Spinal cord (tissue), 10 donors: ENCODE measurements around the gene MYT1. TPM values are rescaled to one million over a fixed set of nuclear protein-coding genes. Genes with fewer than 3 reads are reported as not detected.
"Not testable (repeated sequence)": the region's sequence is repeated elsewhere in the genome, so short reads cannot be mapped to it uniquely, and the experiment has no call there.

Experiments
- DNase-seq, 6 donors: peaks; one replicate each; pipeline versions ENCODE4 v3.0.0 to v3.0.0-alpha.2; 2013 to 2015; ENCODE audit warnings: low spot score in 6 of 6, low read depth in 4 of 6
- H3K27ac ChIP-seq: one replicate; pipeline ENCODE4 v1.5.1; 2013; ENCODE audit warnings: low read depth, low read length, control low read depth
- H3K27me3 ChIP-seq: one replicate; pipeline ENCODE4 v1.6.1; 2013; ENCODE audit warnings: low read length; ENCODE audit not compliant: control insufficient read depth, insufficient read depth
- H3K36me3 ChIP-seq: one replicate; pipeline ENCODE4 v1.6.1; 2013; ENCODE audit warnings: low read length; ENCODE audit not compliant: control insufficient read depth, insufficient read depth
- H3K4me1 ChIP-seq: one replicate; pipeline ENCODE4 v1.6.1; 2013; ENCODE audit warnings: low read length; ENCODE audit not compliant: control insufficient read depth, insufficient read depth
- H3K4me3 ChIP-seq: one replicate; pipeline ENCODE4 v1.5.1; 2013; ENCODE audit warnings: low read depth, low read length, control low read depth
- H3K9me3 ChIP-seq: one replicate; pipeline ENCODE4 v1.6.1; 2013; ENCODE audit warnings: low read length; ENCODE audit not compliant: control insufficient read depth, insufficient read depth
- WGBS: methylation state at CpG from one replicate; pipeline ENCODE4 v1.1.5; 2013; ENCODE audit warnings: missing lambda C conversion rate; ENCODE audit not compliant: insufficient coverage; 5-methylcytosine and 5-hydroxymethylcytosine counted together
- polyA plus RNA-seq, 2 donors: library from polyadenylated mRNA; unstranded; fragments of 120-200 nt; gene quantifications; one replicate each; pipeline ENCODE4 v1.2.1, GENCODE V29; 2013; ENCODE audit not compliant: insufficient read length in 2 of 2
- total RNA-seq, 2 donors: library from RNA; depleted of rRNA in 1 of 2; stranded (reverse); fragments of 120-200 nt in 1 of 2; fragments of >200 nt in 1 of 2; gene quantifications; one replicate each; pipeline versions ENCODE4 v1.2.3 to v1.2.4, GENCODE V29; 2013 to 2014
- donor health status: healthy.

Gene MYT1
- total and polyA plus RNA-seq, 4 donors, result 6.1 to 21.4 (median 13.5) TPM

GRCh38 chr20:64179805-64180204 lies 15.6 kb downstream of the MYT1 start:
- no peak overlapping the region for H3K4me3 ChIP-seq
- peaks cover 22% of the 10 kb centered on the region for H3K4me1 ChIP-seq
- H3K27me3 ChIP-seq, result no peaks in the 10 kb centered on the region
- no peak for DNase-seq
- H3K9me3 ChIP-seq, result no peaks in the 10 kb centered on the region
- WGBS, result 95% methylated on average over 6 of the region's 6 CpGs
- no peak overlapping the region for H3K27ac ChIP-seq
- H3K36me3 ChIP-seq, result peaks cover 27% of the 10 kb centered on the region

- Histone ChIP-seq H3K27ac (no peak overlapping the region), H3K4me3 (no peak overlapping the region), H3K9me3 (no peaks in the 10 kb centered on the region), H3K27me3 (no peaks in the 10 kb centered on the region), H3K36me3 (peaks cover 29% of the 10 kb centered on the region), H3K4me1 (peaks cover 23% of the 10 kb centered on the region)
- DNase-seq, result no peak
- WGBS, result 59% methylated on average over 4 of the region's 7 CpGs
These were observed 16.4 kb downstream of the MYT1 start for GRCh38 chr20:64180673-64181072.

GRCh38 chr20:64181391-64181790 lies 17.1 kb downstream of the MYT1 start:
- Histone ChIP-seq H3K36me3 (peaks cover 32% of the 10 kb centered on the region), H3K27me3 (no peaks in the 10 kb centered on the region), H3K4me1 (peaks cover 24% of the 10 kb centered on the region), H3K27ac (no peak overlapping the region), H3K4me3 (no peak overlapping the region), H3K9me3 (no peaks in the 10 kb centered on the region)
- no peak for DNase-seq
- WGBS, result 79% methylated on average over 4 of the region's 5 CpGs

- 76% methylated on average over 14 of the region's 16 CpGs for WGBS
- no peaks in the 10 kb centered on the region for H3K27me3 ChIP-seq
- H3K9me3 ChIP-seq, result no peaks in the 10 kb centered on the region
- peaks cover 31% of the 10 kb centered on the region for H3K36me3 ChIP-seq
- no peak overlapping the region for H3K4me3 ChIP-seq
- H3K27ac ChIP-seq, result no peak overlapping the region
- no peak for DNase-seq
- peaks cover 21% of the 10 kb centered on the region for H3K4me1 ChIP-seq
These were observed 18.1 kb downstream of the MYT1 start for GRCh38 chr20:64182146-64182865.

- Histone ChIP-seq H3K4me1 (peaks cover 24% of the 10 kb centered on the region), H3K27me3 (no peaks in the 10 kb centered on the region), H3K36me3 (peaks cover 22% of the 10 kb centered on the region), H3K9me3 (no peaks in the 10 kb centered on the region), H3K27ac (no peak overlapping the region), H3K4me3 (no peak overlapping the region)
- no CpG with 5 or more reads among the region's 2 CpGs for WGBS
- DNase-seq, result no peak
These were observed 19.1 kb downstream of the MYT1 start for GRCh38 chr20:64183313-64183712.

- no peak overlapping the region for H3K27ac ChIP-seq
- H3K4me3 ChIP-seq, result no peak overlapping the region
- no peaks in the 10 kb centered on the region for H3K27me3 ChIP-seq
- DNase-seq, result no peak
- no peaks in the 10 kb centered on the region for H3K9me3 ChIP-seq
- H3K36me3 ChIP-seq, result peaks cover 18% of the 10 kb centered on the region
- peaks cover 39% of the 10 kb centered on the region for H3K4me1 ChIP-seq
- 81% methylated on average over 12 of the region's 12 CpGs for WGBS
These were observed 20.5 kb downstream of the MYT1 start for GRCh38 chr20:64184795-64185194.

GRCh38 chr20:64185276-64185900 lies 21.1 kb downstream of the MYT1 start:
- no peak for DNase-seq
- Histone ChIP-seq H3K9me3 (no peaks in the 10 kb centered on the region), H3K4me3 (no peak overlapping the region), H3K4me1 (peaks cover 42% of the 10 kb centered on the region), H3K27me3 (no peaks in the 10 kb centered on the region), H3K36me3 (peaks cover 15% of the 10 kb centered on the region), H3K27ac (no peak overlapping the region)
- 71% methylated on average over 8 of the region's 9 CpGs for WGBS

- Histone ChIP-seq H3K27me3 (no peaks in the 10 kb centered on the region), H3K36me3 (peaks cover 15% of the 10 kb centered on the region), H3K4me1 (peaks cover 39% of the 10 kb centered on the region), H3K4me3 (no peak overlapping the region), H3K27ac (no peak overlapping the region), H3K9me3 (no peaks in the 10 kb centered on the region)
- DNase-seq, result no peak
- 80% methylated on average over 12 of the region's 13 CpGs for WGBS
These were observed 21.9 kb downstream of the MYT1 start for GRCh38 chr20:64186071-64186598.

- WGBS, result 91% methylated on average over 24 of the region's 24 CpGs
- not testable (repeated sequence) for H3K27ac ChIP-seq, DNase-seq, H3K4me3 ChIP-seq, H3K27me3 ChIP-seq, H3K9me3 ChIP-seq
- H3K4me1 ChIP-seq, result peaks cover 48% of the 10 kb centered on the region
- H3K36me3 ChIP-seq, result peaks cover 14% of the 10 kb centered on the region
These were observed 23.0 kb downstream of the MYT1 start for GRCh38 chr20:64187213-64187612.

- no peak overlapping the region for H3K27ac ChIP-seq
- no peak overlapping the region for H3K4me3 ChIP-seq
- H3K36me3 ChIP-seq, result peaks cover 13% of the 10 kb centered on the region
- no peaks in the 10 kb centered on the region for H3K9me3 ChIP-seq
- WGBS, result 83% methylated on average over 1 of the region's 4 CpGs
- H3K27me3 ChIP-seq, result no peaks in the 10 kb centered on the region
- DNase-seq, result peak in 1 of 6 donors; percentile 50
- H3K4me1 ChIP-seq, result peaks cover 55% of the 10 kb centered on the region
These were observed 23.8 kb downstream of the MYT1 start for GRCh38 chr20:64188091-64188490.
